Kidney epithelial cell (primary cell): ENCODE data around the gene ADAMTS18. TPM values are rescaled to one million over a fixed set of nuclear protein-coding genes. Genes with fewer than 3 reads are reported as not detected.
A peak's percentile ranks its signal among the peaks of the same experiment; 100 is the strongest.

Source experiments
- DNase-seq: peaks from one replicate; pipeline ENCODE4 v3.0.0-alpha.2; 2010; ENCODE audit warnings: low read depth
- H3K27me3 ChIP-seq: 2 replicates; pipeline ENCODE4 v1.6.0; 2011; ENCODE audit warnings: low read length; ENCODE audit not compliant: control insufficient read depth, insufficient read depth
- H3K36me3 ChIP-seq: 2 replicates; pipeline ENCODE4 v1.5.1; 2011; ENCODE audit warnings: low read length; ENCODE audit not compliant: control insufficient read depth, insufficient read depth
- H3K4me3 ChIP-seq: 2 replicates; pipeline ENCODE4 v1.5.1; 2011; ENCODE audit warnings: low read depth, mild to moderate bottlenecking, control low read depth, low read length
- total RNA-seq: library from RNA; depleted of rRNA; stranded (reverse); fragments of >200 nt; gene quantifications from 2 replicates; pipeline ENCODE4 v1.2.3, GENCODE V29; 2015
- TF ChIP-seq, protein P1 (sequence below): IDR thresholded peaks from 2 replicates; pipeline ENCODE4 v1.5.1; 2011; ENCODE audit warnings: mild to moderate bottlenecking, moderate library complexity, low read length, control low read depth, inconsistent platforms; ENCODE audit not compliant: insufficient read depth, poor library complexity, severe bottlenecking

The ADAMTS18 gene
- total RNA-seq, 1 donor from 2014 or later: 2.0 TPM

GRCh38 chr16:77298418-77299360, 136.1 kb downstream of the ADAMTS18 start:
- peak; percentile 98 for DNase-seq
- TF ChIP-seq, protein P1, sequence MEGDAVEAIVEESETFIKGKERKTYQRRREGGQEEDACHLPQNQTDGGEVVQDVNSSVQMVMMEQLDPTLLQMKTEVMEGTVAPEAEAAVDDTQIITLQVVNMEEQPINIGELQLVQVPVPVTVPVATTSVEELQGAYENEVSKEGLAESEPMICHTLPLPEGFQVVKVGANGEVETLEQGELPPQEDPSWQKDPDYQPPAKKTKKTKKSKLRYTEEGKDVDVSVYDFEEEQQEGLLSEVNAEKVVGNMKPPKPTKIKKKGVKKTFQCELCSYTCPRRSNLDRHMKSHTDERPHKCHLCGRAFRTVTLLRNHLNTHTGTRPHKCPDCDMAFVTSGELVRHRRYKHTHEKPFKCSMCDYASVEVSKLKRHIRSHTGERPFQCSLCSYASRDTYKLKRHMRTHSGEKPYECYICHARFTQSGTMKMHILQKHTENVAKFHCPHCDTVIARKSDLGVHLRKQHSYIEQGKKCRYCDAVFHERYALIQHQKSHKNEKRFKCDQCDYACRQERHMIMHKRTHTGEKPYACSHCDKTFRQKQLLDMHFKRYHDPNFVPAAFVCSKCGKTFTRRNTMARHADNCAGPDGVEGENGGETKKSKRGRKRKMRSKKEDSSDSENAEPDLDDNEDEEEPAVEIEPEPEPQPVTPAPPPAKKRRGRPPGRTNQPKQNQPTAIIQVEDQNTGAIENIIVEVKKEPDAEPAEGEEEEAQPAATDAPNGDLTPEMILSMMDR: no peak
- H3K27me3 ChIP-seq: no peaks in the 10 kb centered on the region
- no peaks in the 10 kb centered on the region for H3K36me3 ChIP-seq
- no peak overlapping the region for H3K4me3 ChIP-seq

DNA sequence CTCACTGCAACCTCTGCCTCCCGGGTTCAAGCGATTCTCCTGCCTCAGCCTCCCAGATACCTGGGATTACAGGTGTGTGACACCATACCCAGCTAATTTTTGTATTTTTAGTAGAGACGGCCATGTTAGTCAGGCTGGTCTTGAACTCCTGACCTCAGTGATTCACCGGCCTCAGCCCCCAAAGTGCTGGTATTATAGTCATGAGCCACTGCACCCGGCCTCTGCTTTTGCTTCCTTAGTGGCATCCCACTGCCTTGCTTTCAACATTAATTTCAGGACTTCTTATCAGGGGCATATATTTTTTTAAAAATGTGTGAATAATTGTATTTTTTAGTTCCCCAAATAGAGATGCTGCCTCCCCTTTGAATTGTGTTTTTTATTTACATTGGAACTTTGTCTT, 136.8 kb downstream of the ADAMTS18 start:
- Histone ChIP-seq H3K27me3 (no peaks in the 10 kb centered on the region), H3K4me3 (no peak overlapping the region), H3K36me3 (no peaks in the 10 kb centered on the region)
- peak; percentile 51 for DNase-seq
- TF ChIP-seq, protein P1: no peak

GRCh38 chr16:77295896-77296295, 138.9 kb downstream of the ADAMTS18 start:
- TF ChIP-seq, protein P1: no peak
- H3K4me3 ChIP-seq: no peak overlapping the region
- no peak for DNase-seq

DNA sequence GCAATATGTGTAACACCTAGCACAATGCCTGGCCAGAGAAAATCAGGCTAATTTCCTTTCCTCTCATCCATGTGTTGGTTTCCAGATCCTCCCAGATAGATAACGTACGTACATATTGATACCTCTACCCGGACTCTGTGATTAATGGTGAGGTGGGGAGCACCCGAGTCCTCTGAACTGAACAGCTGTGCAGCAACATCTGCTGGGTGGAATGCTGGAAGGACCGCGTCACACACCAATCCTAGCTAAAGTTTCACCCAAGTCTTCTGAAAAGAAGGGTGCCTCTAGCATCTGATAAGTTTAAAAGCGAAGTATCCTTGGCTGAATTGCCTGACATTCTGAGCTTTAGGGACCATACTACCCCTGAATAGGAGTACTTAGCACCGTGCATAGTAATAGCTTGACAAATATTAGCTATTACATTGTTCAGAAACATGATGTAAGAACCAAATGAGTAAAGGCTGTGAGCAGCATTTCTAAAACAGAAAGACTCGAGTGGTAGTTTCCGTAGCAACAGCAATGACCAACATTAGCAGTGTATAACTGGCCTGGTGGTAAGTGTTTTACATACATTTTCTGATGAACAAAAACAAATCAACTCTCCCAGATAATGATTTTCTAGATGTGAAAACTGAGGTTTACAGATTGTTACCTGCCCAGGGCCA, 144.3 kb downstream of the ADAMTS18 start:
- H3K4me3 ChIP-seq: no peak overlapping the region
- no peaks in the 10 kb centered on the region for H3K36me3 ChIP-seq
- H3K27me3 ChIP-seq: no peaks in the 10 kb centered on the region
- peak; percentile 47 for DNase-seq
- TF ChIP-seq, protein P1: no peak

More at GRCh38 chr16:77295896-77296295, 138.9 kb downstream of the ADAMTS18 start:
- no peaks in the 10 kb centered on the region for H3K36me3 ChIP-seq
- no peaks in the 10 kb centered on the region for H3K27me3 ChIP-seq

DNA sequence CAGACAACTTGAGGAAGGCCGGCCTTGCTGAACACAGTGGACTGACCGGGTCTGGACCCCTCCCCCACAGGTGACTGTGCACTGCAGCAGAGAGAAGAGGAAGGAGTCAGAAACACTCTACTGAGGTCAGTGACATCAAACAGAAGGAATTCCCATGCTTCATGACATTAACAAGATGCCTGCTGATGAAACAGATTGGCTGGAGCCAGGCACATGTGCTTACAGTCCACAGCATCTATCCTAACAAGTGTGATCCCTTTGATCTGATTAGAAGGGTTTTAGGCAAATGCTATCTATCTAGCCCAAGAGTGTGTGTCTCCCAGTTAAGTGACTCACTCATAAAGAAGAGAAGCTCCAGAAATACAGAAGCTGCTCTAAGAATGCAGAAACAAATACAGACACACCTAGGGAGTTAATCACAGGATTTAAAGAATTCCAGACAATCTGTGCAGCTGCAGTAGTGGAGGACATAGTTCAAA, 145.5 kb downstream of the ADAMTS18 start:
- Histone ChIP-seq H3K36me3 (no peaks in the 10 kb centered on the region), H3K27me3 (no peaks in the 10 kb centered on the region), H3K4me3 (no peak overlapping the region)
- TF ChIP-seq, protein P1: no peak
- DNase-seq: peak; percentile 83
